Neural cell (in vitro differentiated cells): ENCODE data around the gene UBE2D4. TPM values are rescaled to one million over a fixed set of nuclear protein-coding genes. Genes with fewer than 3 reads are reported as not detected.

ENCODE experiments used
- H2AFZ ChIP-seq: fragments of 200-600, 300-800 bp; sonication (generic), shearing (Covaris generic); 2 replicates; pipeline ENCODE4 v1.6.0; 2014; ENCODE audit warnings: low read depth, mild to moderate bottlenecking, antibody characterized with exemption, low read length, moderate library complexity
- H3F3A ChIP-seq: fragments of 200-600 bp; shearing (Covaris generic); 2 replicates; pipeline ENCODE4 v1.6.1; 2016; ENCODE audit warnings: mild to moderate bottlenecking, moderate library complexity, mixed read lengths, antibody characterized with exemption, low read length; ENCODE audit not compliant: insufficient read depth, poor library complexity, severe bottlenecking
- H3K27ac ChIP-seq: fragments of 200-600, 300-800 bp; sonication (generic), shearing (Covaris generic); 2 replicates; pipeline ENCODE4 v1.5.1; 2014; ENCODE audit warnings: mild to moderate bottlenecking, low read length, moderate library complexity
- H3K27me3 ChIP-seq: fragments of 300-800, 200-600 bp; sonication (generic), shearing (Covaris generic); 2 replicates; pipeline ENCODE4 v1.6.0; 2014; ENCODE audit warnings: mild to moderate bottlenecking, low read depth, low read length, moderate library complexity; ENCODE audit not compliant: insufficient read depth
- H3K36me3 ChIP-seq: fragments of 300-800, 200-600 bp; sonication (generic), shearing (Covaris generic); 2 replicates; pipeline ENCODE4 v1.5.1; 2014; ENCODE audit warnings: mild to moderate bottlenecking, antibody characterized with exemption, low read length, moderate library complexity; ENCODE audit not compliant: insufficient read depth
- H3K4me2 ChIP-seq: fragments of 300-800, 200-600 bp; sonication (generic), shearing (Covaris generic); 2 replicates; pipeline ENCODE4 v1.6.0; 2014; ENCODE audit warnings: mild to moderate bottlenecking, low read length
- H3K4me3 ChIP-seq: fragments of 300-800, 200-600 bp; sonication (generic), shearing (Covaris generic); 2 replicates; pipeline ENCODE4 v1.5.1; 2014; ENCODE audit warnings: mild to moderate bottlenecking, low read length, moderate library complexity
- H3K79me2 ChIP-seq: fragments of 200-600 bp; shearing (Covaris generic); replicated peaks from 2 replicates; pipeline ENCODE4 v1.6.0; 2014; ENCODE audit warnings: mild to moderate bottlenecking, low read length, moderate library complexity; ENCODE audit not compliant: insufficient read depth
- H3K9ac ChIP-seq: fragments of 300-800, 200-600 bp; sonication (generic), shearing (Covaris generic); 2 replicates; pipeline ENCODE4 v1.6.1; 2016; ENCODE audit warnings: mild to moderate bottlenecking, low read length, mixed read lengths
- H3K9me2 ChIP-seq: fragments of 200-600 bp; shearing (Covaris generic); 2 replicates; pipeline ENCODE4 v1.6.1; 2016; ENCODE audit warnings: mild to moderate bottlenecking, low read length, mixed read lengths; ENCODE audit not compliant: insufficient read depth
- H3K9me3 ChIP-seq: fragments of 200-600, 300-800 bp; sonication (generic), shearing (Covaris generic); 2 replicates; pipeline ENCODE4 v1.6.1; 2016; ENCODE audit warnings: mild to moderate bottlenecking, mixed run types, low read length, moderate library complexity, mixed read lengths
- H4K20me1 ChIP-seq: fragments of 200-600 bp; shearing (Covaris generic); 2 replicates; pipeline ENCODE4 v1.6.1; 2016; ENCODE audit warnings: mild to moderate bottlenecking, mixed run types; ENCODE audit not compliant: insufficient read depth
- CTCF ChIP-seq: fragments of 450-650 bp; IDR thresholded peaks from 2 replicates; pipeline ENCODE4 v1.5.1; 2014; ENCODE audit warnings: antibody characterized with exemption, mild to moderate bottlenecking, moderate library complexity; ENCODE audit not compliant: poor library complexity, severe bottlenecking
- EP300 ChIP-seq: fragments of 450-650 bp; conservative IDR thresholded peaks from 2 replicates; pipeline ENCODE4 v1.6.1; 2014; ENCODE audit warnings: antibody characterized with exemption, mild to moderate bottlenecking, moderate library complexity; ENCODE audit not compliant: poor library complexity, severe bottlenecking
- EZH2 ChIP-seq: fragments of 200-600, 300-800 bp; shearing (Covaris generic), sonication (generic); IDR thresholded peaks from 2 replicates; pipeline ENCODE4 v1.6.1; 2014; ENCODE audit warnings: antibody characterized with exemption, low read length, borderline replicate concordance, mild to moderate bottlenecking; ENCODE audit not compliant: insufficient read depth, poor library complexity, severe bottlenecking
- MXI1 ChIP-seq: fragments of 450-650 bp; conservative IDR thresholded peaks from 2 replicates; pipeline ENCODE4 v1.6.1; 2014; ENCODE audit warnings: antibody characterized with exemption, mild to moderate bottlenecking; ENCODE audit not compliant: poor library complexity, severe bottlenecking
- POLR2AphosphoS5 ChIP-seq: IDR thresholded peaks from 2 replicates; pipeline ENCODE4 v1.6.1; 2012
- RAD21 ChIP-seq: fragments of 450-650 bp; conservative IDR thresholded peaks from 2 replicates; pipeline ENCODE4 v1.6.1; 2014; ENCODE audit warnings: antibody characterized with exemption, mild to moderate bottlenecking, moderate library complexity
- REST ChIP-seq: IDR thresholded peaks from 2 replicates; pipeline ENCODE4 v1.6.1; 2012; ENCODE audit warnings: borderline replicate concordance
- SMC3 ChIP-seq: fragments of 450-650 bp; conservative IDR thresholded peaks from 2 replicates; pipeline ENCODE4 v1.6.1; 2014; ENCODE audit warnings: antibody characterized with exemption, mild to moderate bottlenecking, moderate library complexity; ENCODE audit not compliant: poor library complexity
- TAF1 ChIP-seq: IDR thresholded peaks from 2 replicates; pipeline ENCODE4 v1.6.1; 2012; ENCODE audit warnings: low read depth
- polyA plus RNA-seq: library from polyadenylated mRNA; depleted of rRNA; stranded (reverse); fragments of >200 nt; gene quantifications from 2 replicates; pipeline ENCODE4 v1.2.3, GENCODE V29; 2014

Gene UBE2D4
- polyA plus RNA-seq, 1 donor from 2014 or later: 11.2 TPM

GRCh38 chr7:43905209-43905946 lies 20.9 kb upstream of the UBE2D4 start:
- Histone ChIP-seq H3K9ac (peak overlapping the region; percentile 74), H3K9me3 (no peaks in the 10 kb centered on the region), H3K27ac (no peak overlapping the region), H3K79me2 (peaks cover 6% of the 10 kb centered on the region), H3K4me2 (peak overlapping the region; percentile 90), H3F3A (no peaks in the 10 kb centered on the region), H3K27me3 (no peaks in the 10 kb centered on the region), H3K36me3 (no peaks in the 10 kb centered on the region), H4K20me1 (no peaks in the 10 kb centered on the region), H2AFZ (peak overlapping the region; percentile 3), H3K9me2 (no peaks in the 10 kb centered on the region), H3K4me3 (peak overlapping the region; percentile 70)
- no peak for TF ChIP-seq EZH2
- no peak for TF ChIP-seq SMC3
- no peak for TF ChIP-seq RAD21
- no peak for TF ChIP-seq REST
- TF ChIP-seq EP300: no peak
- TF ChIP-seq TAF1: no peak
- TF ChIP-seq CTCF: no peak
- no peak for TF ChIP-seq MXI1
- no peak for TF ChIP-seq POLR2AphosphoS5

GRCh38 chr7:43905956-43906330 lies 20.3 kb upstream of the UBE2D4 start:
- peak overlapping the region; percentile 74 for H3K9ac ChIP-seq
- no peaks in the 10 kb centered on the region for H4K20me1 ChIP-seq
- no peaks in the 10 kb centered on the region for H3K27me3 ChIP-seq
- H3K4me3 ChIP-seq: peak overlapping the region; percentile 70
- H3K9me2 ChIP-seq: no peaks in the 10 kb centered on the region
- H3K36me3 ChIP-seq: no peaks in the 10 kb centered on the region
- no peak for TF ChIP-seq RAD21
- peak; percentile 32 for TF ChIP-seq REST
- TF ChIP-seq POLR2AphosphoS5: no peak
- TF ChIP-seq CTCF: no peak
- TF ChIP-seq EP300: no peak
- TF ChIP-seq MXI1: no peak
- peak overlapping the region; percentile 37 for H3K27ac ChIP-seq
- H3K9me3 ChIP-seq: no peaks in the 10 kb centered on the region
- H3K4me2 ChIP-seq: peak overlapping the region; percentile 90
- H2AFZ ChIP-seq: peak overlapping the region; percentile 3
- H3K79me2 ChIP-seq: peaks cover 6% of the 10 kb centered on the region
- H3F3A ChIP-seq: no peaks in the 10 kb centered on the region
